GM18499 (cell line): ENCODE measurements around the gene TBX2.

Experiments
- ATAC-seq: cut with Tn5 transposase; IDR thresholded peaks from one replicate; pipeline ENCODE4 v1.9.1; 2021; ENCODE audit warnings: moderate number of reproducible peaks; ENCODE audit not compliant: insufficient read depth, unreplicated experiment

TBX2 gene

DNA sequence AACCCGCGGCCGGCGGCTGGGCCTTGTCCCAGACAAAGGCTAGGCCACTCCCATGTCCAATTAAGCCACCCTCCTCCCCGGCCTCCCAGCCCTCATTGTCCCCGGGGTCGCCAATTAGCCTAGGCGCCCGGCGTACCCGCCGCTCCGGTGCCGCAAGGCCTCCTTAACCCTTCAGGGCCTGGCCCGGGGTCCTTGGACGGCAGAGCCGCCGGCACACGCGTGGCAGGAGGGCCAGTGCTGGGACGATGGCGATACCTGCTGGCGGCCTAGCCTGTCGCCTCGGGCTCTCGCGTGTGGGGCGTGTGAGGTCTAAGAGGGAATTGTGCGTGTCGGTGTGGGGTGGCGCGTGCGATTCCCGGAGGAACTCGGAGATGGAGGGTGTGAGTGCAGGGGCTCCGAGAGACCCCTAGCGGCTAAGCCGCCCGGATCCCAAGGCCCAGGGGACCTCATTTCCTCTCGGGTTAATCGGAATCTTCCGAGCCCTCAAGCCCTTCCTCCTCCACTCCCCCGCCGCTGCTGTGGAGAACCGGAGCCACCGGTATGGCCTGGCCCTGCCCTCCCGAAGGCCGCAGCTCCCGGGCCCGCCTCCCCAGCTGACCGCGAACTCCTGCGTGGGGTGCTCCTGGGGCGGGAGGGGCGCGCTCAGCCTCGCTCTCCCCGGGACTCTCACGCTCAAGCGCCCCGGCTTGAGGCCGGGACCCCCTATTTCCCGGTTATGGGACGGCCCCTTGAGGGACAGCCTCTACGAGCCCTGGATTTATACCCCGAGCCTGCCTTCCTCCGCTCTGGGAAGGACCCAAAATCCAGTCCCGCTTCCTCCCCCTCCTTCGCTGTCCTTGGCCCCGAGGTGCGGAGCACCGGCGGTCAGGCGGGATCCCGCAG is 11.9 kb downstream of the TBX2 start:
- ATAC-seq: no peak

DNA sequence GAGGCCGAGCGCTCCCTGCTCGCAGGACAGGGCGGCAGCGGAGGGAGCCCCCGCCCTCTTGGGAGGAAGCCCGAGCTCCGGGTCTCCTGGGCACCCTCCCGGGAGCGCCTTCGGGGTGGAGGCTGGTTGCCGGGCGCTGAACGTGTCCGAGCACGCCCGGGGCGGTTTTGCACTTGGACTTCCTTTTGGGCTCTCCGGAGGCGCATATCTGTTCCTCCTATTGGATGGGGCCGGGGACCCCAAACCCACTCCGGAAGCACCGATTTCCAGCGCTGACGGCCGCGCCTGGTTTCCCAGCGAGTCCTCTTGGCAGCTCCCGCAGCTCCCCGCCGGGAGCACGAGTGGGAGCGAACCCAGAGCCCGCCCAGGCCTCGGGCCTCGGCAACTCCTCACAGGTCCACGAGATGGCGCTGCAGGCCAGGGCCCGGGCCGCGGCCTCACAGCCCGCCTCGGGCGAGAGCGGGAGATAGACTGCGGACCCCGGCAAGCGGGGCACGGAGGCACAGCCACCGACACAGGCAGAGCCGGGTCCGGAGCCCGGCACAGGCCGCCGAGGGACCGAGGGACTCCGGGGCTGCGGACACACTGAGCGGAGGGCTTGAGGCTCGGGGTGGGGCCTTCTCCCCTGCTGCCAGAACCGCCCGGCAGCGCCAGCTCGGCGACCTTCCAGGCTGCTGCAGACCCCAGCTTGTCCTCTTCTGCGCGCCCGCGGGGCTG is 12.7 kb downstream of the TBX2 start:
- ATAC-seq: peak; percentile 40

DNA sequence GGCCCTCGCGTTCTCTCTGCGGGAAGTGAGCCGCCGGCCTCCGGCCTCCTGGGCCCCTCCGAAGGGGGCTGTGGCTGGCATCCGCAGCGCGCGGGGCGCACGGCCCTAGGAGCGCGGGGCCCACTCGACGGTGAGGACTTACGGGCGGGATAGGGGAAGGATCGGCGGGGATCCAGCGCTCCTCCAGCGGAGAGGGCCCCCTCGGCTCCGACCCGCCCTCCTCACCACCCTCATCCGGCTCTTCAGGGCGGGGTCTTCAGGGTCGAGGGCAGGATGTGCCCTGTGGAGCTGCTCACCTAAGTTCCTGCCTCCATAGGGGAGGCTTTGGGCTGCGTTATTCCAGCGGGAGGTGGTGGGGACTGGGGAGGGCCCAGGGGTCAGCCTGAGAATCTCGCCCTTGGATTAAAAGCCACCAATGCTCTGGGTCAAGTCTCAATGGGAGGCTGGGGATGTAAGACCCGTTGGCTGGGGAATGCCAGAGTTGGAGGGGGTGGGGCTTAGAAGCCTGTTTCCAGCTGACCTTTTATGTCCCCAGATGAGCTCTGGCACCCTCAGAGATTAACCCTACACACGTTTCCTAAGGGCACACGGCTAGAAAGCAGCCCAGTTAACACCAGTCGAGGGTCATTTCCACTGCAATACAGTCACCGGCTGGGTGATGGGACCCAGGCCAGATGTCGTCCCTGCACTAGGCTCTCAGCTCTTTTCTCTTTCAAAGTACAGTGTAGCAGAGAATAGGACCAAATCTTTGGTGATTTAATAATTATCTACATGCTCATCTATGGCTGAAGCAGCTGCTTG is 13.4 kb downstream of the TBX2 start:
- ATAC-seq: no peak

DNA sequence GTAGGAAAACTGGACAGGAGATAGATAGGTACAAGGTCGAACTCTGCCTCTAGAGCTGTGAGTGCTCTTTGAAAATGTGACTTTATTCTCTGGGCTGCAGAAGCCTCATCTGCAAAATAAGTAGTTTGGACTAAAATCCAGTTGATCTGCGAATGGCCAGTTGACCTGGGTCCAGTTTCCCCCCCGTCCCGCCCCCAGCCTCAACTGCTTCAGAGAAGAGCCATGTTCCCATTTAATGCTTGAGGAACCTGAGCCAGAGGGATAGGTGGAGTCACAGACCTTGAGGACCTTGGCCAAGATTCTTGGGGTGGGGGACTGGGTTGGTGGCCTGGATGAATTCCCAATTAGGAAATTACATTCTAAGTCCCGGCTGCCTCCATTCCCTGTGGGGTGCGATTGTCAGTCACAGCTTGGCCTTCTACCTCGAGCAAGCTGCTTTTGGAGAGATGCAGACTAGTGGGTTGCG is 14.1 kb downstream of the TBX2 start:
- ATAC-seq: no peak

DNA sequence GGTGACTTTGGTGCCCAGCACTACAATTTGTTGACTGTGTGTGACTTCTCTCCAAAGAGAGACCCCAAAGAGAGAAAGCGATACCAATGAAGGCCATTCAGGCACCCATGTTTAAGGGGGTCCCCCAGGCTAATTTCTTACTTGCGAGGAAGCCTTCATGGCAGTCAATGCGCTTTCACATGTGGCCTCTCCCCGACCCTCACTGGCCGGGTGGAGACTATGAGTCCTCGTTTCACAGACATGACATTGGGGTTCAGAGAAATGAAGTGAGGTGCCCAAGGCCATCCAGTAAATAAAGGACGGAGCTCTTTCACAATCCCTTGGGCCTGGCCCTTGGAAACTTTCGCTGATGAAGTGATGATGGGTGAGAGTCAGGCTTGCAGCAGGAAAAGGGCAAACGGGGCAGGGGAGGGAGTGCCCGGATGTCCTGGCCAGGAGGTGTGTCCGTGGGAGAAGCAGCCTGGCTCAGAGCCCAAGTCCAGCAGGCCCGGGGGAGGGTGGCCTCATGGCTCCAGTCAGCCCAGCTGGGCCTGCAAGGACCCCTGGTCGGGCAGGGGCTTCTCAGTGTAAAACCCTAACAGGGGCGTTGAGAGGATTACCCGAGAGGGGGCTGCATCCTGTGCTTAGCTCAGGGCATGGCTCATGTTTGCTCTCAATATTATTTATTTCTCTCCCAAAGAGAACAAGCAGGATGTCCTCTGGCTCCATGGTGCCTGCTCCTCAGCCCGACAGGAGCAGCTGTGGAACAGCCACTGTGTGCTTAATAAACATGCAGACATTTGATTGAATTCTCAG is 14.7 kb downstream of the TBX2 start:
- no peak for ATAC-seq

DNA sequence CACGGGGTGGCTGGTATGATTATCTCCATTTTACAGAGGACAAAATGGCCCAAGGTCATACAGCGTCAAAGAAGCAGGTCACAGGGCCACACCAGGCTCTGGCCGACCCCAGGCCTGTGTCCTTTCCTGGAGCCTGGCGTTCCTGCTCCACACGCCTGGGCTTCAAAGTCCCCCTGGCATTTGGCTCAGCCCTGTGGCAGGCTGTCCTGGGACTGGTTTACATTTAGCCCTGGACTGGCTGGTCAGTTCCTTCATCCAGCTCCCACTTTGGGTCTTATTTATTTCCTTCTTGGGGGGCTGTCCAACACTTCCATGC is 15.3 kb downstream of the TBX2 start:
- ATAC-seq: no peak

DNA sequence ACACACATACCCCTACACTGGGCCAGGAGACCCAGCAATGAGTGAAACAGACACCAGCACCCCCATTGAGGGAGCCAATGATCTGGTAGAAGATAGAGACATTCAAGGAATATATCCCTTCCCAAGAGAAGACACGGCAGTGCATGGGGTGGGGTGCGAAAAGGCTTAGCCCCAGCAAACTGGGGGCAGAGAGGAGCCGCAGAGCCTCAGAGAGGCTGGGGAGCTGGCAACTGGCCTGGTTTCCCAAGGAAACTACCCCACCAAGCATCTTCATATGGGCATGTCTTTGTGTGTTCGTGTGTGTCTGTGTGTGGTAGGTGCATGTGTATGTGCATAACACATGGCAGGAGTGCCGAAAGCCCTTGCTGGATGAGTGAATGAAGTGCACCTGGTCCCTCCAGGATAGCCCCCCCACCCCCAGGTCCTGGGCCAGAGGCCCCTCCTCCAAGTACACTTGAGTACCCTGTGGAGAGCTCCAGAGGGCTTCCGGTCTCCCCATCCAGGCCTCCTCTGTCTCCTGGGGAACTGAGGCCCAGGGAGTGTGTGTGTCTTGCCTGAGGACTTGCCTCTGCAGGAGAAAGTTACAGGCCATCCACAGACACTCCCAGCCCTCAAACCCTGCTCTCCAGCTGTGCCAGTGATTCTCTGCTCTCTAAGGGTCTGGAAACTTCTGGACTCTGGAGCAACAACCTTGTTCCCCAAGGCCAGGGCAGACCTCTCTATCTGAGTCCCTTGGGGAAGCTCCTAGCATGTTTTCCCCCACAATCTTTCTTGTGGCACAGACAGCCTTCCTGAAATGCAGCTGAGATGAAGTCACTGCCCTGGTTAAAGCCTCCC is 15.9 kb downstream of the TBX2 start:
- ATAC-seq: no peak

DNA sequence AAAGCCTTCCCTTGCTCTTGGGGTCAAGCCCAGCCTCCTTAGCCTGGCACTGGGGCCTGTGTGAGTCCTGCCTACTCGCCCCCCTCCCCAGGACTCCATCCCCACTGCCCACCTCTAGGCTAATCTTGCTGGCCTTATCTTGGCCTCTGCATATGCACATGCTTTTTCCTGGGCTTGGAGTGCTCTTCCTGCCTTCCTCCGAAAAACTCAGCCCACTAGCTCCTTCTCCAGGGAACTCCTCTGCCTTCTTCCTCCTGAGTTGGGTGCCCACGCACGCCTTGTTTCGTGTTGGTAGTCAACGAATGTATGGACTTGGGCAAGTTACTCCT is 16.5 kb downstream of the TBX2 start:
- no peak for ATAC-seq

DNA sequence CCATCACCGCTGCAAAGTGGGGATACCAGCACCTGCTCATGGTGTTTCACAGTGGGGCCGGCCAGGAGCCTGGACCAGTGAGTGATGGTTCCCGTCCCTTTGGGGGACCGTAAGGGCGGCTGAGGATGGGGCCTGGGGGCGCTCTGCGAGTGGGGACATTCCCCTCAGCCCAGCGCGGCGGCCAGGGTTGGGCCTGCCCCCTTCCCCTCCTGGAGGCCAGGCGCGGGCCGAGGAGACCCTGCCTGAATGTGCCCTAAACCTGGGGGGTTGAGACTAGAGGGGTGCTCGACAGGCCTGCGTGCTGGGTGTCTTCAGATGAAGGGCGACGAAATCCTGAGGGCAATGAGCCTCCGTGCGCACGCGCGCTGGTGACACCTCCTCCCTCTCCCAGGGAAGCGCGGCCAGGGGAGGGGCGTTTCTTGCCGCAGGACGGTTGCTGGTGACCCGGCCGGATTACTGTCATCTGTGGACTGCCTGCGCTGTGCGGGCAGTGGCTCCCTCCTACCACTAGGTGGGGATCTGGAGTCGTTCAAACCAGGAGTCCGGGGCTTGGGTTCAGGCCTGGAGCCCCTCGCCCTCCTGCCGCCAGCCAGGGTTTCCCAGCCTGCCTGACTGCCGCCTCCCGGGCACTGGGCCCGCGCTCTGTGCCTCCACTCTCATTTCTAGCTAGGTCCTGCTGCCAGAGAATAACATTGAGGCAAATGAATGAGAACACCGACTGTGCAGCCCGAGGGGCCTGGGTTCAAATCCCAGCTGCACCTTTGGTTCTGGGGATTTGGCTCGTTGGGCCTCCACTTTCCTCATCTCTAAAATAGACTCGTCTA is 17.1 kb downstream of the TBX2 start:
- no peak for ATAC-seq

DNA sequence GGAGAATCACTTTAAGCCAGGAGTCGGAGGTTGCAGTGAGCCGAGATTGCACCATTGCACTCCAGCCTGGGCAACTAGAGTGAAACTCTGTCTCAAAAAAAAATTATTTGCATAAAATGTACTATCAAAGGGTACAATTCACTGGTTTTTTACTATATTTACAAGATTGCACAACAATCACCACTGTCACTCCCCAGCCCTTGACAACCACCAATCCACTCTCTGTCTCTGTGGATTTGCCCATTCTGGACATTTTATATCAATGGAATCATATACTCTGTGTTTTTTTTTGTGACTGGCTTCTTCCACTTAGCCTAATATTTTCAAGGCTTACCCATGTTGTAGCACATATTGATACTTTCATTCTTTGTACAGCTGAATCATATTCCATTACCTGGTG is 18.8 kb downstream of the TBX2 start:
- no peak for ATAC-seq

DNA sequence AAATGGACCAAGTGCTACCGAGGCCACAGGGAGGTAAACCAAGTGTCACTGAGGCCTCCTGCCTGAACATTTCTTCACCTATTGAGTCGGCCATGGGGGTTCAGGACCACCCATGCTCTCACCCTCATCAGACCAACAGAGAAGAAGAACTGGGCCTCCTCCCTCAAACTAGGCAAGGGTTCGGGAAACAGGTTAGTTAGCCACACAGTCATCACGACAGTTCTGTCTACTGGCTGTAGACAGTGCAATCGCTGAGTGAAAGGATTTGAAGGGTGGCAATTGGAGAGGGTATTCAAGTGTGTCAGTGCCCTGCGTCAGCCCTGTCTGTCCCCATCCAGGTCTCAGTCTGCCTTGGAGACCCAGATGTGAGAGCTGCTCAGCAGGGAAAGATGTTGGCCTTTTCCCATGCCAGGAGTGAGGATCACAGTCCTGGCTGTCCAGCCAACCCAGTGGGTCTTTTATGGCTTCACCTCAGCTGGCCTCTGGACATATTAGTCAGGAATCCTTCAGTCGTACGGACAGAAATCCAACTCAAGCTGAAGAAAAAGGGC is 19.9 kb downstream of the TBX2 start:
- ATAC-seq: no peak

DNA sequence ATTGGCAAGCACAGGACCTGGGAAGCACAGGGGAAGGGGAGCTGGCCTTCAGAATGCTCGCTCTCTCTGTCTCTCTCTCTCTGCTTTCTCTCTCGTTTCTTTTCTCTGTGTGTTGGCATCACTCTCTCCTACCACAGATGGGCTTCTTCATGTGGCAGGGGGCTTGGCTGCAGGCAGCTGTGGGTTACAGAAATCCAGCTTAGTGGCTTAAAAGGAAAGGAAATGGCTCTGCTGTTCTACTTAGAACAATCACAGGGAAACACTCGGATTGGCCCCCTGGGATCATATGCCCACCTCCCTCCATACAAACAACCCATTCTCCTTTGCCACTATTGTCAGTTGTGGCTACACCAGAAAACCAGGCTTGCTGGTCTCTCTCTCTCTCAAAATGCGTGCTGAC is 20.4 kb downstream of the TBX2 start:
- no peak for ATAC-seq

DNA sequence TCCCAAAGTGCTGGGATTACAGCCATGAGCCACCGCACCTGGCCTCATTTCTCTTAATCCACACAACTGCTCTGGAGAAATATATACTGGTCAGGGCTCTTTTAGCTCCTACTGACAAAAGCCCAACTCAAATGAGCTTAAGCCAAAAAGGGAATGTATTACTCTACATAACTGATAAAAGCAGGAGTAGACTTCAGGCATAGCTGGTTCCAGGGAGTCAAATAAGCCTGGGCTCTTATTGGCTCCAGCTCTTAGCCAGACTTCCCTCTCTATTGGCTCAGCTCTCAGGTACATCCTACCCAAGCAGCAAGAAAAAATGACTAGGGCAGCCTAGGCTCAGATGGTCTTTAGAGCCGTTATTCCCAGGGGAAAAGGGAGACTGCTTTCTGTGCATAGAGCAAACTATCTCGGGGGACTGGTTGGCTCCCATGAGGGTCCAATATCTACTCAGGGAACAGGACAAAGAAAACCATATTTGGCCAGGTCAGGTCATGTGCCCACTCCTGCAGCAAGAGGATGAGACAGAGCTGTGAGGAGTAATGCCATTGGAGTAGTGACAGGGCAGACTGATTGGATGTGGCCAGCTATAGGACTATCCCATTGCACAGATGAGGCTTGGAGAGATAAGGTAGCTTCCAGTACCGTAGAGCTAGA is 21.2 kb downstream of the TBX2 start:
- ATAC-seq: no peak

DNA sequence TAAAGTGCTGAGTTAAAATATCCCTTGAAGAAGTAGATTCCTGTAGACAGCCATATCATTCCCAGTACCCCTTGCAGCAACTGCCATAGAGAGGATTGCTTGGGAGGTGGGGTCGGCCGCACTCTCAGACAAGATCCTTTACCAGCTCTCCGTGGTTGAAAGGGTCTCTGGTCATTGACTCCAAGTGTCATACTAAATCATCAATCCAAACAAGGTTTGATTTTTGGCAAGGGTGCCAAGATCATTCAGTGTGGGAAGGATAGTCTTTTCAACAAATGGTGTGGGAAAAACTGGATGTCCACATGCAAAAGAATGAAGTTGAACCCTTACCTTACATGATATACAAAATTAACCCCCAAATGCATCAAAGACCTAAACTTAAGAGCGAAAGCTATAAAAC is 21.8 kb downstream of the TBX2 start:
- ATAC-seq: no peak

DNA sequence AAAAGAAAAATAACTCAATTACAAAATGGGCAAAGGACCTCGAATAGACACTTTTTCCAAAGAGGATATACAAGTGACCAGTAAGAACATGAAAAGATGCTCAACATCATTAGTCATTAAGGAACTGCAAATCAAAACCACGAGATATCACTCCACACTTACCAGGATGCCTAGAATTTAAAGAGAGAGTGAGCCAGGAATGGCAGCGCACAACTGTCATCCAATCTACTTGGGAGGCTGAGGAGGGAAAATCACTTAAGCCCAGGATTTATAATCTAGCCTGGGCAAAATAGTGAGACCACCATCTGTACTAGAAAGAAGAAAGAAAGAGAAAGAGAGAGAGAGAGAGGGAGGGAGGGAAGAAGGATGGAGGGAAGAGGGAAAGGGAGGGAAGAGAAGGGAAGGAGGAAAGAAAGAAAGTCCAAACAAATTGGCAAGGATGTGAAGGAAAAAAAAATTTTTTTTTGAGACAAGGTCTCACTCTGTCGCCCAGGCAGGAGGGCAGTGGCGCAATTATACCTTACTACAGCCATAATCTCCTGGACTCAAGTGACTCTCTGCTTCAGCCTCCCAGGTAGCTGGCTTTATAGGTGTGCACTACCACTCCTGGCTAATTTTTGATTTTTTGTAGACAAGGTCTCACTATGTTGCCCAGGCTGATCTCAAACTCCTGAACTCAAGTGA is 22.6 kb downstream of the TBX2 start:
- no peak for ATAC-seq

DNA sequence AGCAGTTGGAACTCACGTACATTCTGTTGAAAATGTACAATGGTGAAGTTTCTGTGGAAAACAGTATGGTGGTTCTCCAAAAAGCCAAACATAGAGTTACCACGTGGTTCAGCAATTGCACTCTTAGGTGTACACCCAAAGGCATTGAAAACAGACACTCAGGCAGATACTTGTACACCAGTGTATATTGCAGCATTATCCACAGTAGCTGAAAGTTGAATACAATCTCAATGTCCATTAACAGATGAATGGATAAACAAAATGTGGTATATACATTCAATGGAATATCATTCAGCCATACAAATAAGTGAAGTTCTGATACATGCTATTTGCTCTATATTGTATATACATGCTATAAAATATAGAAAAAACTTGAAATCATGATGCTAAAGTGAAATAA is 23.2 kb downstream of the TBX2 start:
- ATAC-seq: no peak

DNA sequence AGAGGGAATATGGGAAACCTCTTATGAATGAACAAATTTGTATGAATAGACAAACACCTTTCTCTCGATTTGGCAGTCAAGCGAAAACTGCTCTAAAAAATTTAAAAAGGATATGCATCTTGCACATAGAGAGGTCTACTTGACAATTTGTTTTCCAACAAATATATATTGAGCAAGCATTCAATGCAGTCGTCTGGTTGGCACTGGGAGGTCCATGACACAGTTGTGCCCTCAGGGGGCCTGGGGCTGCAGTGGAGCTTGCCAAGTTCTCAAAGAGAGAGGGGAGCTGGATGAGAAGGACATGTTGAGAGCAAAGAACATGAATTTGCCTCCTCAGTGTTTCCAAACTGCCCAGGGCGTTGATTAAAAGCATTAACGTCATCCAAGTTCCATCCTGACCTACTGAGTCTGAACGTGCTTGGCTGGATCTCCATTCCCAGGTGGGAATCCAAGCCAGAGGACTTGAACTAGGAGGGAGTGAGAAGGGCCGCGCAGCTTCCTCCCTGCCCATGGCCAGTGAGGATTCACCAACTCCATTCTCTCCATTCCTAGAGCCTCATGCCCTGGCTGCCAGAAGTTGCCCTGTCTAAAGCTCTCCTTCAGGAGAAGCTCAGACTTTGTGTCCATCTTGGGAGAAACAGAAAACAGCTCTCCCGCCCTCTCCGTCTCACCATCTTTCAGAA is 24.5 kb downstream of the TBX2 start:
- ATAC-seq: no peak
